Dermis blood vessel endothelial cell (primary cell): Measurements from ENCODE around the gene FOXP4. TPM values are rescaled to one million over a fixed set of nuclear protein-coding genes. Genes with fewer than 3 reads are reported as not detected.

Experiments used
- DNase-seq: peaks from one replicate; pipeline ENCODE4 v3.0.0; 2010
- total RNA-seq: library from RNA; depleted of rRNA; stranded (reverse); fragments of >200 nt; gene quantifications from 2 replicates; pipeline ENCODE4 v1.2.3, GENCODE V29; 2014

The FOXP4 gene
- total RNA-seq: 4.4 and 9.2 TPM in 2 replicates

GRCh38 chr6:41545703-41546474 lies at the start of gene FOXP4:
Gene FOXP4, plus strand, starts transcription at chr6:41546381. Its CDS starts 19,380 bp downstream, at chr6:41565761.
- DNase-seq: peak; percentile 87

- DNase-seq: no peak
Measured at GRCh38 chr6:41497573-41497972, 48.6 kb upstream of the FOXP4 start.

- DNase-seq: no peak
Measured at GRCh38 chr6:41497994-41498393, 48.2 kb upstream of the FOXP4 start.

- DNase-seq: no peak
Measured at GRCh38 chr6:41498968-41499599, 47.1 kb upstream of the FOXP4 start.

GRCh38 chr6:41500561-41500960 lies 45.6 kb upstream of the FOXP4 start:
- no peak for DNase-seq

GRCh38 chr6:41502566-41502916 lies 43.6 kb upstream of the FOXP4 start:
- no peak for DNase-seq

GRCh38 chr6:41502917-41503671 lies 43.1 kb upstream of the FOXP4 start:
- no peak for DNase-seq

- peak; percentile 47 for DNase-seq
Measured at GRCh38 chr6:41503827-41504465, 42.2 kb upstream of the FOXP4 start.

- peak; percentile 25 for DNase-seq
Measured at GRCh38 chr6:41504466-41505121, 41.6 kb upstream of the FOXP4 start.

- DNase-seq: peak; percentile 57
Measured at GRCh38 chr6:41505122-41506049, 40.8 kb upstream of the FOXP4 start.

GRCh38 chr6:41508479-41508878 lies 37.7 kb upstream of the FOXP4 start:
- DNase-seq: no peak

- no peak for DNase-seq
Measured at GRCh38 chr6:41509580-41509979, 36.6 kb upstream of the FOXP4 start.

GRCh38 chr6:41511443-41512060 lies 34.6 kb upstream of the FOXP4 start:
- DNase-seq: no peak

- no peak for DNase-seq
Measured at GRCh38 chr6:41512146-41512701, 34.0 kb upstream of the FOXP4 start.

- DNase-seq: no peak
Measured at GRCh38 chr6:41515995-41516394, 30.2 kb upstream of the FOXP4 start.

GRCh38 chr6:41518118-41518517 lies 28.1 kb upstream of the FOXP4 start:
- DNase-seq: no peak

GRCh38 chr6:41519305-41519744 lies 26.9 kb upstream of the FOXP4 start:
- DNase-seq: no peak

GRCh38 chr6:41519745-41520699 lies 26.2 kb upstream of the FOXP4 start:
- no peak for DNase-seq
